GM20431 (cell line): ENCODE data around the gene CYP19A1.

Experiments
- in situ Hi-C: fragments of 300-500 bp; cut with MseI, MboI; formaldehyde crosslinking; loops from one replicate; pipeline ENCODE4 v1.15.0; 2020; ENCODE audit warnings: low sequenced_read_pairs; ENCODE audit not compliant: unreplicated experiment

CYP19A1 gene

DNA sequence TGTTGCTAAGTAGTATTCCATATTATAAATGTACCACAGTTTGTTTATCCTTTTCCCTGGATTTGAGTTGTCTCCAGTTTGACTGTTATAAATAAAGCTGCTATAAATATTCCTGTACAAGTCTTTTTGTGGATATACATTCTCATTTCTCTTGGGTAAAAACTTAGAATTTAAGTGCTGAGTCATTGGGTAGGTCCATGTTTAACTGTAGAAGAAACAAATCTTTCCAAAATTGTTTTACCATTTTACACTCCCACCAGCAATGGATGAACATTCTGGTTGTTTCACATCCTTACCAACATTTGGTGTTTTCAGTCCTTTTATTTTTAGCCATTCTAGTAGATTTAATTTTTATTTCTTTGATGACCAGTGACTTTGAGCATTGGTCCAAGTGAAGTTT, 169.7 kb downstream of the CYP19A1 start:
- in situ Hi-C loops: loop anchor here (25.0 kb wide), 1 partner anchor 219 kb away; no protein-coding TSS in a partner anchor

GRCh38 chr15:51163843-51164242, 174.6 kb downstream of the CYP19A1 start:
- in situ Hi-C loops: loop anchor here (25.0 kb wide), 1 partner anchor 223 kb away; no protein-coding TSS in a partner anchor

- in situ Hi-C loops: loop anchor here (25.0 kb wide), 1 partner anchor 224 kb away; no protein-coding TSS in a partner anchor
Measured at GRCh38 chr15:51162865-51163762, 175.3 kb downstream of the CYP19A1 start.

DNA sequence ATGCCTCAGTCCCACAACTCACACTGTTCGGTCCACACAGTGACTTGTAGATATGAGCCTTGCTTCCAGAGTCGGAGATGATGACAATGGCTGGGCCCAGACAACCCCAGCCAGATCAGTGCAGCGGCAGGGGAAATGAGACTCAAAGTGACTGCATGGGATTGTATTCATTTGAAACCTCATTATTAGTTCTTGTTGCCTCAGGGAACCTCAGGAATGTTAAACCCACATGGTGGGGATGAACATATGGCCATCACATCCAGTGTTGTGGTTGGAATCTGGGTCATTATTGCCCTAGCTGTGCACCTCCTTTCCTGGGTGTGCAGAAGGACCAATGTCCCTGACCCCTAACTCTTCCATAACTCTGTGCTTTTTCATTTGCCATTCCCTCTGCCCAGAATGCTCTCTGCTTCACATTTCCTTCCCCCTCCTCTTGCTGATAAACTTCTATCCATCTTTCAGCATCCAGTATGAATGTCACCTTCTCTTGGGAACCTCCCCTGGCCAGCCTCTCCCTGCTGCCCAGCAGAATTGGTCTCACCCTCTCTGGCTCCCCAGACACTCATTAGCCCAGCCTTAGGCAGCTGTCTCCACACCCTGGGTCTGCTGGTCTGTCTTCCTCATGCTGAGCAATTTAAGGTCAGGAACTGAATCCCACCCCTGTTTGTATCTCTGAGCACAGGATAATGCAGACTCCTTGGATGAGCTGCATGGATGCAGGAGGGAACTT, 176.7 kb downstream of the CYP19A1 start:
- in situ Hi-C loops: loop anchor here (25.0 kb wide), 1 partner anchor 226 kb away; no protein-coding TSS in a partner anchor

- in situ Hi-C loops: loop anchor here (25.0 kb wide), 1 partner anchor 227 kb away; no protein-coding TSS in a partner anchor
Measured at GRCh38 chr15:51160484-51160883, 177.9 kb downstream of the CYP19A1 start.
